ENCODE measurements around the gene CCDC33.

DNA sequence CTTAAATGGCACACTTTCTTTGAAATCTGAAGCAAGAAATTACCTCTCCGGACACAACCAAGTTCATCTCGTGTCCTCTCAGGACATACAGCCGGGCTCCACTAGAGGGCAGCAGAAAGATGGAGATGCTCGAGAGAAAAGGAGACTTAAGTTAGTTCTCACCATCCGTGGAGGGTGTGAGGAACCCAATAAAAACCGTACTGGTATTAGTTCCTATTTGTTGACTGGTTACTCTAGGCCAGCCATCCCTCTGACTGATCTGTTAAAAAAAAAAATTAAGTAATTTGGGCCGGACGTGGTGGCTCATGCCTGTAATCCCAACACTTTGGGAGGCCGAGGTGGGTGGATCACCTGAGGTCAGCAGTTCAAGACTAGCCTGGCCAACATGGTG, 139.2 kb downstream of the CCDC33 start:
- TF ChIP-seq CTCF (IDR thresholded peaks at IDR 0.05): peak in 5 of 7 experiments; percentile 58 to 90 (median 81)
- no peak for TF ChIP-seq POLR2AphosphoS5 (IDR thresholded peaks at IDR 0.05)
